Heart left ventricle (tissue), 16 donors: ENCODE data around the gene HBQ1. TPM values are rescaled to one million over a fixed set of nuclear protein-coding genes. Genes with fewer than 3 reads are reported as not detected.

Source experiments
- ATAC-seq, 4 donors: fragments of 200-7000 bp; cut with Tn5 transposase; one replicate each; pipeline ENCODE4 v1.9.1; 2020 to 2022; ENCODE audit warnings: moderate library complexity in 4 of 4, mild to moderate bottlenecking in 3 of 4, moderate number of reproducible peaks in 1 of 4
- DNase-seq, 5 donors: peaks; one replicate each; pipeline ENCODE4 v3.0.0-alpha.2; 2020
- H3K27ac ChIP-seq, 12 donors: fragments of 200-600 bp; sonication (generic) in 4 of 12; one replicate each; pipeline versions ENCODE4 v1.5.0 to v1.8.0; 2016 to 2022; ENCODE audit warnings: mild to moderate bottlenecking in 2 of 12
- H3K27me3 ChIP-seq, 9 donors: fragments of 200-600 bp; sonication (generic) in 2 of 9; one replicate each; pipeline versions ENCODE4 v1.5.1 to v1.8.0; 2016 to 2022; ENCODE audit warnings: mild to moderate bottlenecking in 3 of 9
- H3K36me3 ChIP-seq, 9 donors: fragments of 200-600 bp; sonication (generic) in 2 of 9; one replicate each; pipeline versions ENCODE4 v1.5.0 to v1.8.0; 2018 to 2022; ENCODE audit warnings: mild to moderate bottlenecking in 2 of 9
- H3K4me1 ChIP-seq, 12 donors: fragments of 200-600 bp; sonication (generic) in 4 of 12; one replicate each; pipeline versions ENCODE4 v1.5.0 to v1.8.0; 2016 to 2022; ENCODE audit warnings: mild to moderate bottlenecking in 3 of 12
- H3K4me3 ChIP-seq, 12 donors: fragments of 200-600 bp; sonication (generic) in 4 of 12; one replicate each; pipeline versions ENCODE4 v1.5.0 to v1.8.0; 2017 to 2022; ENCODE audit warnings: mild to moderate bottlenecking in 9 of 12, moderate library complexity in 4 of 12
- H3K9me3 ChIP-seq, 12 donors: fragments of 200-600 bp; sonication (generic) in 4 of 12; one replicate each; pipeline versions ENCODE4 v1.5.0 to v1.8.0; 2016 to 2022; ENCODE audit warnings: mild to moderate bottlenecking in 1 of 12
- POLR2A ChIP-seq, 2 donors: fragments of 450-650 bp; IDR thresholded peaks; one replicate each; pipeline ENCODE4 v1.6.1; 2017; ENCODE audit warnings: antibody characterized with exemption in 2 of 2, mild to moderate bottlenecking in 2 of 2, moderate library complexity in 2 of 2
- WGBS, 4 donors: extraction: QIAGEN DNeasy Blood & Tissue Kit in 2 of 4; methylation state at CpG; one replicate each; pipeline versions ENCODE4 v1.1.5 to v1.1.7; 2013 to 2018; 5-methylcytosine and 5-hydroxymethylcytosine counted together
- intact Hi-C, 10 donors: fragments of 100-400 bp; cut with DNase I; formaldehyde crosslinking; loops; one replicate each; pipeline versions ENCODE4 v1.11.1 to v1.14.2; 2022
- polyA plus RNA-seq, 2 donors: library from polyadenylated mRNA; stranded (reverse); fragments of 200-250 nt; gene quantifications; one replicate each; pipeline ENCODE4 v1.2.3, GENCODE V29; 2013
- total RNA-seq, 9 donors: library from RNA; depleted of rRNA in 2 of 9; stranded (reverse); fragments of >200 nt in 2 of 9; fragmentation: NEBNext Ultra II Directional in 3 of 9; extraction: Animal tissue kit (Norgen Biotek cat#: 25700) in 3 of 9; gene quantifications; one replicate each; pipeline versions ENCODE4 v1.1.0 to v1.2.4, GENCODE V29; 2016 to 2023
- TF ChIP-seq, protein P1 (sequence below), 12 donors: fragments of 200-600 bp; sonication (generic) in 4 of 12; IDR thresholded peaks; one replicate each; pipeline versions ENCODE4 v1.5.0 to v1.8.0; 2018 to 2022; ENCODE audit warnings: antibody characterized with exemption in 12 of 12, mild to moderate bottlenecking in 5 of 12
- donor health status: ischemic (EF 13 %, LVEDD 7.1; RV severe dilation, severe dysfunction).
- donor health status: healthy with polysubstance abuse.
- donor health status: DM: no; HTN: yes; CAD: no.
- donor health status: DM: no; HTN: no; CAD: no.
- donor health status: ischemic (EF 25% LVEDD 6.9; RV normal size, moderate dysfunction).
- donor health status: ischemic (EF 25% LVEDD 5.7; RV mildly dilated, moderate dysfunction).
- donor health status: healthy.
- donor health status: DM: yes; HTN: yes; CAD: no.
- donor health status: ischemic (EF 35%, LVEDD 5.7; RV mildly dilated, moderate dysfunction).
- donor health status: nonischemic (EF 11% LVEDD 7.7; RV severe dilation, severe dysfunction).
- donor health status: DM: yes; HTN: yes; CAD: no.
- donor health status: PGD.
- donor health status: ischemic (EF 29% LVEDD 5.4; RV normal size, mild dysfunction).
- donor health status: nonischemic (EF 23%, LVEDD 6.1; RV moderate dilation, normal function).

Gene HBQ1
- total and polyA plus RNA-seq, 11 donors: not detected

DNA sequence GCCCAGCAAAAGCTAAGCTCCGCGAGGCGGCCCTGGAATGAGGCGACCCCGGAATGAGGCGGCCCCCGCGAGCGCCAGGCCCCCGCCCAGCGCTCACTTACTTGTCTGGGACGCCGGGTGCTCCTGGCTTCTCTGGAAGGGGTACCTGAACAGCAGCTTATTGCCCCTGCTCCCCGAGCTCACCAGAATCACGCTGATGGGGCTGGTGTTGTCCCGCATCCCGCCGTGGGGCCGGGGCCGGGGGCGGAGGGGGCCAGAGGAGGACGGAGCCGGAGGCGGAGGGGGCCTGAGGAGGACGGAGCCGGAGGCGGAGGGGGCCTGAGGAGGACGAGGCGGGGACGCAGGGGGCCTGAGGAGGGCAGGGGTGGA, 42.2 kb upstream of the HBQ1 start:
- H3K27me3 ChIP-seq: no peaks in the 10 kb centered on the region
- ATAC-seq (peak in 2 of 4 donors; percentile 15 to 27), DNase-seq (peak in 4 of 5 donors; percentile 28 to 63 (median 32))
- intact Hi-C loops: no loop called here
- 1 to 3% (median 2%) methylated on average over 16 to 30 of the region's 30 CpGs for WGBS, 4 donors
- no peaks in the 10 kb centered on the region for H3K36me3 ChIP-seq
- H3K4me3 ChIP-seq: peak overlapping the region; percentile 58 to 92 (median 70)
- H3K9me3 ChIP-seq: no peaks in the 10 kb centered on the region
- TF ChIP-seq, protein P1, sequence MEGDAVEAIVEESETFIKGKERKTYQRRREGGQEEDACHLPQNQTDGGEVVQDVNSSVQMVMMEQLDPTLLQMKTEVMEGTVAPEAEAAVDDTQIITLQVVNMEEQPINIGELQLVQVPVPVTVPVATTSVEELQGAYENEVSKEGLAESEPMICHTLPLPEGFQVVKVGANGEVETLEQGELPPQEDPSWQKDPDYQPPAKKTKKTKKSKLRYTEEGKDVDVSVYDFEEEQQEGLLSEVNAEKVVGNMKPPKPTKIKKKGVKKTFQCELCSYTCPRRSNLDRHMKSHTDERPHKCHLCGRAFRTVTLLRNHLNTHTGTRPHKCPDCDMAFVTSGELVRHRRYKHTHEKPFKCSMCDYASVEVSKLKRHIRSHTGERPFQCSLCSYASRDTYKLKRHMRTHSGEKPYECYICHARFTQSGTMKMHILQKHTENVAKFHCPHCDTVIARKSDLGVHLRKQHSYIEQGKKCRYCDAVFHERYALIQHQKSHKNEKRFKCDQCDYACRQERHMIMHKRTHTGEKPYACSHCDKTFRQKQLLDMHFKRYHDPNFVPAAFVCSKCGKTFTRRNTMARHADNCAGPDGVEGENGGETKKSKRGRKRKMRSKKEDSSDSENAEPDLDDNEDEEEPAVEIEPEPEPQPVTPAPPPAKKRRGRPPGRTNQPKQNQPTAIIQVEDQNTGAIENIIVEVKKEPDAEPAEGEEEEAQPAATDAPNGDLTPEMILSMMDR (IDR thresholded peaks at IDR 0.05): no peak
- peak overlapping the region in 7 of 12 donors; percentile 34 to 89 (median 69) for H3K27ac ChIP-seq
- peaks cover 0 to 18% (median 8%) of the 10 kb centered on the region in 12 donors for H3K4me1 ChIP-seq

DNA sequence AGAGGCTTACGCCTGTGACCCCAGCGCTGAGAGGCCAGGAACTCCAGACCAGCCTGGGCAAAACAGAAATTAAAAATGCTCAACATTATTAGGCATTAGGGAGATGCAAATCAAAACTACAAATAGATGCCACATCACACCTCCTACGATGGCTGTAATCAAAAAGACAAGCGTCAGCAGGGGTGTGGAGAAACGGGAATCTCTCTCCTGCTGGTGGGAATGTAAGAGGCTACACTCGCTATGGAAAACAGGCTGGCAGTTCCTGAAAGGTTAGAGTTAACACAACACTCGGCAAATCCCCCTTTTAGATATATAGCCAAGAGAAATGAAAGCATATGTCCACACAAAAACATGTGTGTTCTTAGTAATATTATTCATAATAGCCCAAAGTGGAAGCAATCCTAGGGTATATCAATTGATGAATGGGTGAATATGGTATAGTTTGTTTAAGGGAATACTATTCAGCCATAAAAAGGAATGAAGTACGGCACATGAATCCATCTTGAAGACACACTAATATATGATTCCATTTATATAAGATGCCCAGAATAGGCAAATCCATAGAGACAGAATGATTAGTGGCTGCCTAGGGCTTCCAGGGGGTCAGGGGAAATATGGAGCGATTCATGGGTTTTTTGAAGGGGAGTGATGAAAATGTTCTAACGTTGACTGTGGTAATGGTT, 39.9 kb upstream of the HBQ1 start:
- WGBS, 4 donors: 57 to 69% (median 62%) methylated on average over 10 of the region's 10 CpGs
- H3K27ac ChIP-seq: no peak overlapping the region
- no peak overlapping the region for H3K4me3 ChIP-seq
- intact Hi-C loops: no loop called here
- no peaks in the 10 kb centered on the region for H3K36me3 ChIP-seq
- H3K9me3 ChIP-seq: no peaks in the 10 kb centered on the region
- no peak for DNase-seq
- ATAC-seq: no peak
- peaks cover 0 to 18% (median 7%) of the 10 kb centered on the region in 12 donors for H3K4me1 ChIP-seq
- peaks cover 0 to 15% (median 0%) of the 10 kb centered on the region in 9 donors for H3K27me3 ChIP-seq
- no peak for TF ChIP-seq POLR2A (IDR thresholded peaks at IDR 0.05)
- TF ChIP-seq, protein P1 (IDR thresholded peaks at IDR 0.05): no peak

DNA sequence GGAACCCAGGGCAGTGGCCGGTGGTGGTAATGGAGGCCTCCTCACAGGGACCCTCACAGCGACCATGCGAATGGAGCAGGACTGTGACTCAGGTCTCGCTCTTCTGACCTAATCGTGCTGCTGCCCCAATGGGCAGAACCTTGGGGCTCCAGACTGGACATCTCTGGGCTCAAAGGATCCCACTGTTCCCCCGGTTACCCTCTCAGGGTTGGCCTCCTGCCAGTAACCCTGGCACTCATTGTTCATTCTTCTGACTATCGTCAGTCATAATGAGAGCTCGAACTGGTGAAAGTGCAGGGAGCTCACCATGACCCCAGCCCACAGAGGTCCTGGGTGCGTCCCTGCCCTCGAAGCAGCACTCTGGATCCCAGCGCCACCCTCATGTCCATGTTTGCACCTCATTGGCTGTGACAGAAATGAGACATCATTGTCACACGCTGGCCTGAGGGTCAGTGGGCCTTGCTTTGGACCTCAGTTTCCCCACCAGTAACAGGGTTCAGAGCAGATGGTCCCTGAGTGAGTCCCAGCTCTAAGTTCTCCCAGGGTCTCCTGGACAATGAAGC, 37.8 kb upstream of the HBQ1 start:
- no peaks in the 10 kb centered on the region for H3K36me3 ChIP-seq
- ATAC-seq: no peak
- no peaks in the 10 kb centered on the region for H3K9me3 ChIP-seq
- H3K27me3 ChIP-seq: peaks cover 0 to 15% (median 0%) of the 10 kb centered on the region in 9 donors
- no peak for TF ChIP-seq POLR2A (IDR thresholded peaks at IDR 0.05)
- TF ChIP-seq, protein P1 (IDR thresholded peaks at IDR 0.05): no peak
- no peak for DNase-seq
- no peak overlapping the region for H3K4me3 ChIP-seq
- intact Hi-C loops: no loop called here
- H3K4me1 ChIP-seq: peaks cover 0 to 13% (median 4%) of the 10 kb centered on the region in 12 donors
- H3K27ac ChIP-seq: no peak overlapping the region
- 72 to 82% (median 77%) methylated on average over 11 to 12 of the region's 12 CpGs for WGBS, 4 donors

DNA sequence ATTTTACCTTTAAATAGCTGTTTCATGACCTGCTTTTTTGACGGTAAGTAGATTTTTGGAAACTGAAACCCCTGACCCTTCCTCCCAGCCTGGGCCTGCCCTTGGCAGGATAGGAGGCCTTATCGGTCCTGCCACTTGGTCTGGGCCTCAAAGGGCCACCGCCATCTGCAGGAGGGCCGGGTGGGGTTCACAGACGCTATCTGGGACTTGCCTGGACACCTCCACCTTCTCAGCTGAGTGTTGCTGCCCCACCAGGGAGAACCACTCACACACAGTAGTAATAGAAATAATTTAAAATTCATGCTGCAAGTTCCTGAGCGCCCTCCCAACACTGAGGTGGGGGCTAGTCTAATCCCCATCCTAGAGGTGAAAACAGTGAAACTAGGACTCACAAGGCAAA, 37.2 kb upstream of the HBQ1 start:
- no peak overlapping the region for H3K4me3 ChIP-seq
- no peaks in the 10 kb centered on the region for H3K36me3 ChIP-seq
- intact Hi-C loops: no loop called here
- 71 to 79% (median 78%) methylated on average over 5 to 6 of the region's 6 CpGs for WGBS, 4 donors
- H3K27ac ChIP-seq: no peak overlapping the region
- ATAC-seq: no peak
- H3K9me3 ChIP-seq: no peaks in the 10 kb centered on the region
- no peak for DNase-seq
- H3K4me1 ChIP-seq: peaks cover 0 to 8% (median 0%) of the 10 kb centered on the region in 12 donors
- peaks cover 0 to 15% (median 0%) of the 10 kb centered on the region in 9 donors for H3K27me3 ChIP-seq
- TF ChIP-seq, protein P1 (IDR thresholded peaks at IDR 0.05): no peak
- no peak for TF ChIP-seq POLR2A (IDR thresholded peaks at IDR 0.05)
